ENCODE results near the gene FAM47E. TPM values are rescaled to one million over a fixed set of nuclear protein-coding genes. Genes with fewer than 3 reads are reported as not detected.

Gene FAM47E
- total and polyA plus RNA-seq, 2 of the 13 experiments (the other 11 are each of a cell fraction or from before 2014, with no cell fraction given): 0.33 to 0.66 TPM

DNA sequence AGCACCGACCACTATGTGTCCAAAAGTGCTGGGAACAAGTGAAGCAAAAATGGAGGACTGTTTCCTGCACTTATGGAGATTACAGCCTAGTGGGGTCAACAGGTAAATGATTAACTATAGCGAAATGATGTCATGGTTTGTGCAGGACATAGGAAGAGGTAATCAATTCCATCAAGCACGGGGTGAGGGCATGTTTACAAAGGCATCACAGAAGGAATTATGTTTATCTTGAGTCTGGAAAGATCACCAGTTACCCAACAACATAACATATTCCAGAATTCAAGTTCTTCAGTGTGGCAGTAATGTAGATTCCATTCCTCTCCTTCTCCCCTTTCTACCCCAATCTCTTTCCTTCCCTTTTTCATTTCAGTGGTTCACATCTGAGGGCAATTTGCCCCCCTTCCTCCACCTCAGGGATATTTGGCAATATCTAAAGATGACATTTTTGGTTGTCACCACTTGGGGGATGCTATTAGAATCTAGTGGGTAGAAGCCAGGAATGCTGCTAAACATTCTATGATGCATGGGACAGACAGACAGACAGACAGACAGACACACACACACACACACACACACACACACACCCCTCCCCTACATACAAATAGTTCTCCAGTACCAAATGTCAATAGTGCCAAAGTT lies 24.1 kb downstream of the FAM47E start (continued):
- TF ChIP-seq SOX13 (IDR thresholded peaks at IDR 0.05) (no peak), SOX13 (CRISPR knock-in tag; conservative IDR thresholded peaks at IDR 0.05 in 1 of 2, IDR thresholded peaks at IDR 0.05 in 1 of 2) (peak in 1 of 2 experiments; percentile 21; a peak in 1 of 4 replicates), KLF16 (CRISPR knock-in tag; IDR thresholded peaks at IDR 0.05) (peak in 1 of 2 experiments; percentile 58; a peak in 1 of 4 replicates), XRCC5 (optimal IDR thresholded peaks at IDR 0.05; ENCODE audit: low read length) (no peak), ZNF282 (IDR thresholded peaks at IDR 0.05; ENCODE audit: partially characterized antibody) (no peak), MYNN (CRISPR knock-in tag; IDR thresholded peaks at IDR 0.05; ENCODE audit: low read depth) (no peak), NR2F1 (CRISPR knock-in tag; IDR thresholded peaks at IDR 0.05) (peak in 1 of 2 experiments; percentile 37; a peak in 1 of 4 replicates), NR2F6 (IDR thresholded peaks at IDR 0.05) (no peak), NR2F6 (CRISPR knock-in tag; IDR thresholded peaks at IDR 0.05) (peak; percentile 43; the same call in 1 of the 2 replicates), SCMH1 (CRISPR knock-in tag; IDR thresholded peaks at IDR 0.05; ENCODE audit: borderline replicate concordance) (no peak), DNMT1 (CRISPR knock-in tag; IDR thresholded peaks at IDR 0.05) (no peak), XBP1 (CRISPR knock-in tag; IDR thresholded peaks at IDR 0.05) (no peak), NCOA2 (CRISPR knock-in tag; IDR thresholded peaks at IDR 0.05) (peak; percentile 58; the same call in 1 of the 2 replicates), RXRB (CRISPR knock-in tag; IDR thresholded peaks at IDR 0.05; ENCODE audit: borderline replicate concordance) (peak; percentile 75), SSRP1 (CRISPR knock-in tag; IDR thresholded peaks at IDR 0.05) (no peak), NFKBIZ (CRISPR knock-in tag; IDR thresholded peaks at IDR 0.05) (0 out of 2 replicates have a peak, but pooled peaks have one; percentile 38), ZBTB20 (CRISPR knock-in tag; IDR thresholded peaks at IDR 0.05; ENCODE audit: borderline replicate concordance, low read depth) (no peak), KDM6A (CRISPR knock-in tag; IDR thresholded peaks at IDR 0.05; ENCODE audit: low read depth) (no peak), ZFAT (CRISPR knock-in tag; conservative IDR thresholded peaks at IDR 0.05) (no peak), AGO1 (IDR thresholded peaks at IDR 0.05; ENCODE audit: low read depth, low read length, poor library complexity, severe bottlenecking) (no peak), MTF2 (CRISPR knock-in tag; IDR thresholded peaks at IDR 0.05; ENCODE audit: borderline replicate concordance) (no peak), TEAD3 (CRISPR knock-in tag; optimal IDR thresholded peaks at IDR 0.05; ENCODE audit: borderline replicate concordance) (peak; percentile 51), ZNF747 (CRISPR knock-in tag; IDR thresholded peaks at IDR 0.05; ENCODE audit: borderline replicate concordance) (no peak), MED13 (CRISPR knock-in tag; IDR thresholded peaks at IDR 0.05) (no peak), CHD2 (IDR thresholded peaks at IDR 0.05; ENCODE audit: low read depth, low read length) (no peak)
- TF ChIP-seq, protein P1, sequence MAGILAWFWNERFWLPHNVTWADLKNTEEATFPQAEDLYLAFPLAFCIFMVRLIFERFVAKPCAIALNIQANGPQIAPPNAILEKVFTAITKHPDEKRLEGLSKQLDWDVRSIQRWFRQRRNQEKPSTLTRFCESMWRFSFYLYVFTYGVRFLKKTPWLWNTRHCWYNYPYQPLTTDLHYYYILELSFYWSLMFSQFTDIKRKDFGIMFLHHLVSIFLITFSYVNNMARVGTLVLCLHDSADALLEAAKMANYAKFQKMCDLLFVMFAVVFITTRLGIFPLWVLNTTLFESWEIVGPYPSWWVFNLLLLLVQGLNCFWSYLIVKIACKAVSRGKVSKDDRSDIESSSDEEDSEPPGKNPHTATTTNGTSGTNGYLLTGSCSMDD (CRISPR knock-in tag; IDR thresholded peaks at IDR 0.05): no peak
- TF ChIP-seq, protein P2, sequence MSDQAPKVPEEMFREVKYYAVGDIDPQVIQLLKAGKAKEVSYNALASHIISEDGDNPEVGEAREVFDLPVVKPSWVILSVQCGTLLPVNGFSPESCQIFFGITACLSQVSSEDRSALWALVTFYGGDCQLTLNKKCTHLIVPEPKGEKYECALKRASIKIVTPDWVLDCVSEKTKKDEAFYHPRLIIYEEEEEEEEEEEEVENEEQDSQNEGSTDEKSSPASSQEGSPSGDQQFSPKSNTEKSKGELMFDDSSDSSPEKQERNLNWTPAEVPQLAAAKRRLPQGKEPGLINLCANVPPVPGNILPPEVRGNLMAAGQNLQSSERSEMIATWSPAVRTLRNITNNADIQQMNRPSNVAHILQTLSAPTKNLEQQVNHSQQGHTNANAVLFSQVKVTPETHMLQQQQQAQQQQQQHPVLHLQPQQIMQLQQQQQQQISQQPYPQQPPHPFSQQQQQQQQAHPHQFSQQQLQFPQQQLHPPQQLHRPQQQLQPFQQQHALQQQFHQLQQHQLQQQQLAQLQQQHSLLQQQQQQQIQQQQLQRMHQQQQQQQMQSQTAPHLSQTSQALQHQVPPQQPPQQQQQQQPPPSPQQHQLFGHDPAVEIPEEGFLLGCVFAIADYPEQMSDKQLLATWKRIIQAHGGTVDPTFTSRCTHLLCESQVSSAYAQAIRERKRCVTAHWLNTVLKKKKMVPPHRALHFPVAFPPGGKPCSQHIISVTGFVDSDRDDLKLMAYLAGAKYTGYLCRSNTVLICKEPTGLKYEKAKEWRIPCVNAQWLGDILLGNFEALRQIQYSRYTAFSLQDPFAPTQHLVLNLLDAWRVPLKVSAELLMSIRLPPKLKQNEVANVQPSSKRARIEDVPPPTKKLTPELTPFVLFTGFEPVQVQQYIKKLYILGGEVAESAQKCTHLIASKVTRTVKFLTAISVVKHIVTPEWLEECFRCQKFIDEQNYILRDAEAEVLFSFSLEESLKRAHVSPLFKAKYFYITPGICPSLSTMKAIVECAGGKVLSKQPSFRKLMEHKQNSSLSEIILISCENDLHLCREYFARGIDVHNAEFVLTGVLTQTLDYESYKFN (CRISPR knock-in tag; conservative IDR thresholded peaks at IDR 0.05): peak; percentile 78
- TF ChIP-seq, protein P3, sequence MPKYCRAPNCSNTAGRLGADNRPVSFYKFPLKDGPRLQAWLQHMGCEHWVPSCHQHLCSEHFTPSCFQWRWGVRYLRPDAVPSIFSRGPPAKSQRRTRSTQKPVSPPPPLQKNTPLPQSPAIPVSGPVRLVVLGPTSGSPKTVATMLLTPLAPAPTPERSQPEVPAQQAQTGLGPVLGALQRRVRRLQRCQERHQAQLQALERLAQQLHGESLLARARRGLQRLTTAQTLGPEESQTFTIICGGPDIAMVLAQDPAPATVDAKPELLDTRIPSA (CRISPR knock-in tag; IDR thresholded peaks at IDR 0.05; ENCODE audit: borderline replicate concordance): no peak
